Mesenteric fat pad (tissue), 1 donor: ENCODE data around the gene CT47B1. TPM values are rescaled to one million over a fixed set of nuclear protein-coding genes. Genes with fewer than 3 reads are reported as not detected.
"Not testable (repeated sequence)": the region's sequence is repeated elsewhere in the genome, so short reads cannot be mapped to it uniquely, and the experiment has no call there.

Source experiments
- DNase-seq: peaks from one replicate; pipeline ENCODE4 v3.0.0-alpha.2; 2020; ENCODE audit warnings: low spot score
- long read RNA-seq: library from polyadenylated mRNA; unstranded; transcript quantifications from one replicate; pipeline ENCODE4 v2.0.0, GENCODE V29; 2020
- total RNA-seq: library from RNA; stranded (reverse); fragmentation: NEBNext Ultra II Directional; extraction: Animal tissue kit (Norgen Biotek cat#: 25700); gene quantifications from one replicate; pipeline ENCODE4 v1.2.1, GENCODE V29; 2021
- donor health status: DM: yes; HTN: yes; CAD: no.

The CT47B1 gene
- not detected for total RNA-seq
- long read RNA-seq: 0 reads

- DNase-seq: not testable (repeated sequence)
These were observed at the start of gene CT47B1 for GRCh38 chrX:120875766-120876165. Gene CT47B1, minus strand, starts transcription at chrX:120875866. Its CDS starts 196 bp downstream, at chrX:120875670.

DNA sequence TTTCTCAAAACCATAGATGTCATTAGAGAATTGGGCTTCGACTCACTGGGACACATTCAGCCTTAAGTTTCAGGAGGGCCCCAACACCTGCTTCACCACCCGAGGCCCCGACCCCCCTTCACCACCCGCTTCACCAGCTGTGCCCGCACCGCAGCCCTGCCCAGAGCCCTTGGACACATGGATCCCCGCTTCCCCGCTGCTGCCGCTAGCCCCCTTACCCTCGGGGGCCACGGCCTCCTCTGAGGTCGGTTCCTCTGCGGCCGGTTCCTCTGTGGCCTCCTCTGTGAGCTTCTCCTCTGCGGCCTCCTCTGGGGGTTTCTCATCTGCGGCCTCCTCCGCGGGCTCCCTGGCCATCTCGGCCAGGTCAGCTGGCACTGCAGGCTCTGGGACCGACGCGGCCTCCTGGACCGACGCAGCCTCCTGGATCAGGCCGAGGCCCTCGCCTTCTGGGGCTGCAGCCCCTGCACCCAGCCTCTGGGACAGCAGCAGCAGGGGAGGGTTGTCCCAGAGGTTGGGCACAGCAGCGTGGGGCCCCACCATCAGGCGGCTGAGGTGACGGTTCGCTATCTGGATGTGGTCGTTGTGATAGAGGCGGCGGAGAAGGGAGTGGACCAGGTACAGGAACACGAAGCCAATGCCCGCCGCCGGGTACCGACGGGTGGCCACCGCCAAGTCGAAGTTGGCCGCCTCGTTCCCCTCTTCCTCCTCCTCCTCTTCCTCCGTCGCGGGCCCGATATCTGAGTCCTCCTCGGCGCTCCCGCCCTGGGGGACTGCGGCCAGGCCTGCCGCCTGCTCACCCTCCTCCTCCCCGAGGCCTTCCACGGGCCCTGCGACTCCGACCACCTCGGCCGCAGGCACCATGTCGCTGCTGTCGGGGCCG lies 748 bp downstream of the CT47B1 start:
- DNase-seq: no peak

GRCh38 chrX:120857240-120857639 lies 18.4 kb downstream of the CT47B1 start:
- no peak for DNase-seq

DNA sequence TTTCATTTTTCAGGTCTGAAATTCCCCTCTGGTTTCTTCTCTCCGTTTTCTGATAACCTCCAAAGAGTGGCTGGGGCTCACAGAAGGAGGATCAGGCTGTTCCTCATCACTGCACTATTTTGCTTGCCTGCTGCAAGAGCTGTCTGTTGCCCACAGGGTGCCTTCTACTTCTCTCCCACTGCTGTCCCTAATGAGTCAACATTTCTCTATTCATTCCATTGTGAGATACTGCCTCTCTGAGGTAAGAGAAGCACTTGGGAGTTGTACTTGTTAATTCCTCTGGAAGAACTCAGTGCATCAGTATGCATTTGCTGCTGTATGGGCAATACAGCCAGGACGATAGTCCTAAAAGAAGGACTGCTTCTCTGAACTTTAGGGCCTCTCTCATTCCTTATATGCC lies 34.8 kb downstream of the CT47B1 start:
- DNase-seq: no peak

DNA sequence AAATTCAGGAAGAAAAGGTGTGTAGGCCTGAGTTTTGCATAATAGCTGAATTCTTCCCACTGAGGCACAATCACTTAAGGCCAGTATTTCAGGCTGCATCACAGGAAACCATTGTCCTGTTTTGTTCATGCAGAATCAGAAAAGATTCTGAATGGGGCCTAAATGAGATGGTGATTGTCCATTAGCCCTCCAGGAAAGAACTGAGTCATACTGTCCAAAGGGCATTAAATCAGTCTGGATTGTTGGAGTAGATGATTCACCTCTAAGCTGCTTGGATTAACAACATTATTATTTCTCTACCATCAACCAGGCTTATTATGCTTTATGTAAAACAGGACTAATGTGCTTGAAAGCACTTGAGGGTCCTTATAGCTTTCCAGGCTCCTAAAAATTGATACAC lies 36.2 kb downstream of the CT47B1 start:
- no peak for DNase-seq

- DNase-seq: not testable (repeated sequence)
These were observed 48.5 kb downstream of the CT47B1 start for GRCh38 chrX:120827213-120827612.

GRCh38 chrX:120825146-120825545 lies 50.5 kb downstream of the CT47B1 start:
- DNase-seq: no peak

- DNase-seq: no peak
These were observed 51.6 kb downstream of the CT47B1 start for GRCh38 chrX:120824021-120824420.

- no peak for DNase-seq
These were observed 52.1 kb downstream of the CT47B1 start for GRCh38 chrX:120823556-120823955.

Other genes starting within 250 kb of the CT47B1 start
- gene C1GALT1C1, start 245.8 kb downstream of the CT47B1 start, total RNA-seq: 35.6 TPM
- gene CT47A11, start 61.3 kb upstream of the CT47B1 start, total RNA-seq: not detected
- gene CT47A10, start 66.2 kb upstream of the CT47B1 start, total RNA-seq: not detected
- not detected for gene CT47A9, start 71.0 kb upstream of the CT47B1 start, total RNA-seq
- not detected for gene CT47A8, start 75.9 kb upstream of the CT47B1 start, total RNA-seq
- not detected for gene CT47A7, start 80.7 kb upstream of the CT47B1 start, total RNA-seq
- gene CT47A6, start 85.6 kb upstream of the CT47B1 start, total RNA-seq: not detected
- gene CT47A5, start 90.5 kb upstream of the CT47B1 start, total RNA-seq: not detected
- gene CT47A4, start 95.3 kb upstream of the CT47B1 start, total RNA-seq: not detected
- gene CT47A3, start 100.2 kb upstream of the CT47B1 start, total RNA-seq: not detected
- not detected for gene CT47A2, start 105.1 kb upstream of the CT47B1 start, total RNA-seq
- gene CT47A1, start 109.9 kb upstream of the CT47B1 start, total RNA-seq: not detected
- 5.6 TPM for gene GLUD2, start 171.7 kb upstream of the CT47B1 start, total RNA-seq